ENCODE results near the gene ULK4.

DNA sequence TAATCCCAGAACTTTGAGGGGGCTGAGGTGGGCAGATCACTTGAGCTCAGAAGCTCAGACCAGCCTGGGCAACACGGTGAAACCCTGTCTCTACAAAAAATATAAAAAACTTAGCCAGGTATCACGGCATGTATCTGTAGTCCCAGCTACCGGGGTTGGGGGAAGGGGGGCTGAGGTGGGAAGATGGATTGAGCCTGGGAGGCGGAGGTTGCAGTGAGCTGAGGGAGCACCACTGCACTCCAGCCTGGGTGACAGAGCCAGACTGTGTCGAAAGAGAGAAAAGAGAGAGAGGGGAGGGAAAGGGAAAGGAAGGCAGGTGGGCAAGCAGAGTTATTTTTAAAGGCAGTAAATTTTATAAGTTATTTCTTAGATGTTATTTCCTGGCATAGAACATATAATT is 368.1 kb downstream of the ULK4 start:
- no peak for TF ChIP-seq POLR2A (IDR thresholded peaks at IDR 0.05; ENCODE audit: low read depth, low read length)
- no peak for TF ChIP-seq POLR2AphosphoS5 (IDR thresholded peaks at IDR 0.05; ENCODE audit: low read depth, low read length)
- TF ChIP-seq TAF1 (IDR thresholded peaks at IDR 0.05; ENCODE audit: low read depth, low read length): no peak
- no peak for TF ChIP-seq PAX5 (IDR thresholded peaks at IDR 0.05; ENCODE audit: insufficient read depth, low read length, severe bottlenecking)

Data from GM12891 (cell line).